H9 (cell line): ENCODE results near the gene ONECUT3. TPM values are rescaled to one million over a fixed set of nuclear protein-coding genes. Genes with fewer than 3 reads are reported as not detected.

Experiments
- DNase-seq: peaks from one replicate; pipeline ENCODE4 v3.0.0-alpha.2; 2017
- H2AFZ ChIP-seq: one replicate; pipeline ENCODE4 v1.6.1; 2013; ENCODE audit warnings: mild to moderate bottlenecking, low read length, control low read depth, moderate library complexity
- H2AK5ac ChIP-seq: 2 replicates; pipeline ENCODE4 v1.6.1; 2013; ENCODE audit warnings: low read length, control low read depth, mixed read lengths; ENCODE audit not compliant: insufficient read length
- H2BK120ac ChIP-seq: one replicate; pipeline ENCODE4 v1.6.1; 2013; ENCODE audit warnings: low read depth, mild to moderate bottlenecking, low read length, control low read depth, inconsistent platforms; ENCODE audit not compliant: poor library complexity, severe bottlenecking
- H2BK12ac ChIP-seq: 2 replicates; pipeline ENCODE4 v1.6.1; 2013; ENCODE audit warnings: low read length, control low read depth, mixed read lengths, low read depth; ENCODE audit not compliant: insufficient read length
- H2BK15ac ChIP-seq: 2 replicates; pipeline ENCODE4 v1.6.1; 2013; ENCODE audit warnings: low read depth, low read length, control low read depth
- H2BK20ac ChIP-seq: one replicate; pipeline ENCODE4 v1.6.1; 2013; ENCODE audit warnings: low read depth, mild to moderate bottlenecking, low read length, control low read depth, inconsistent platforms; ENCODE audit not compliant: poor library complexity, severe bottlenecking
- H2BK5ac ChIP-seq: 2 replicates; pipeline ENCODE4 v1.6.1; 2013; ENCODE audit warnings: low read length, control low read depth, mixed read lengths; ENCODE audit not compliant: insufficient read length
- H3K14ac ChIP-seq: 2 replicates; pipeline ENCODE4 v1.6.1; 2013; ENCODE audit warnings: low read length, control low read depth; ENCODE audit not compliant: insufficient read depth
- H3K18ac ChIP-seq: 2 replicates; pipeline ENCODE4 v1.6.1; 2013; ENCODE audit warnings: low read depth, mild to moderate bottlenecking, mixed read lengths, low read length, control low read depth; ENCODE audit not compliant: insufficient read length
- H3K23ac ChIP-seq: 2 replicates; pipeline ENCODE4 v1.6.1; 2013; ENCODE audit warnings: low read length, control low read depth, mixed read lengths, low read depth; ENCODE audit not compliant: insufficient read length
- H3K23me2 ChIP-seq: 2 replicates; pipeline ENCODE4 v1.6.1; 2013; ENCODE audit warnings: low read depth, mild to moderate bottlenecking, mixed read lengths, low read length, control low read depth; ENCODE audit not compliant: insufficient read length, poor library complexity, severe bottlenecking
- H3K27ac ChIP-seq: 2 replicates; pipeline ENCODE4 v1.5.1; 2013; ENCODE audit warnings: low read length, control low read depth, mixed read lengths, low read depth; ENCODE audit not compliant: insufficient read length
- H3K27me3 ChIP-seq: 2 replicates; pipeline ENCODE4 v1.6.1; 2013; ENCODE audit warnings: low read length, control low read depth, inconsistent platforms; ENCODE audit not compliant: insufficient read depth
- H3K4ac ChIP-seq: 2 replicates; pipeline ENCODE4 v1.6.1; 2013; ENCODE audit warnings: low read depth, mild to moderate bottlenecking, control low read depth, inconsistent platforms, low read length, moderate library complexity
- H3K4me1 ChIP-seq: 2 replicates; pipeline ENCODE4 v1.6.1; 2013; ENCODE audit warnings: low read length, control low read depth, inconsistent platforms; ENCODE audit not compliant: insufficient read depth
- H3K4me2 ChIP-seq: 2 replicates; pipeline ENCODE4 v1.6.1; 2013; ENCODE audit warnings: low read length, control low read depth, mixed read lengths; ENCODE audit not compliant: insufficient read length, insufficient read depth
- H3K56ac ChIP-seq: 2 replicates; pipeline ENCODE4 v1.6.1; 2013; ENCODE audit warnings: low read depth, mild to moderate bottlenecking, mixed read lengths, low read length, control low read depth; ENCODE audit not compliant: insufficient read length
- H3K79me1 ChIP-seq: 2 replicates; pipeline ENCODE4 v1.6.1; 2013; ENCODE audit warnings: low read depth, mild to moderate bottlenecking, moderate library complexity, low read length, control low read depth, inconsistent platforms; ENCODE audit not compliant: insufficient read depth, poor library complexity, severe bottlenecking
- H3K79me2 ChIP-seq: 2 replicates; pipeline ENCODE4 v1.6.1; 2013; ENCODE audit warnings: low read length, control low read depth, inconsistent platforms; ENCODE audit not compliant: insufficient read depth
- H3K9ac ChIP-seq: 2 replicates; pipeline ENCODE4 v1.6.1; 2013; ENCODE audit warnings: low read length, control low read depth, mixed read lengths; ENCODE audit not compliant: insufficient read length; ENCODE audit errors: extremely low read depth
- H3K9me3 ChIP-seq: one replicate; pipeline ENCODE4 v1.6.1; 2013; ENCODE audit warnings: low read depth, low read length, inconsistent platforms; ENCODE audit not compliant: control insufficient read depth
- H3T11ph ChIP-seq: one replicate; pipeline ENCODE4 v1.6.1; 2013; ENCODE audit warnings: mild to moderate bottlenecking, low read length, control low read depth, inconsistent platforms
- H4K20me1 ChIP-seq: one replicate; pipeline ENCODE4 v1.6.1; 2013; ENCODE audit not compliant: control insufficient read depth, insufficient read length, insufficient read depth
- H4K5ac ChIP-seq: 2 replicates; pipeline ENCODE4 v1.6.1; 2013; ENCODE audit warnings: low read depth, mild to moderate bottlenecking, mixed read lengths, low read length, control low read depth; ENCODE audit not compliant: insufficient read length
- H4K8ac ChIP-seq: replicated peaks from 2 replicates; pipeline ENCODE4 v1.6.1; 2013; ENCODE audit warnings: low read length, control low read depth, mixed read lengths, low read depth; ENCODE audit not compliant: insufficient read length
- H4K91ac ChIP-seq: 2 replicates; pipeline ENCODE4 v1.6.1; 2013; ENCODE audit warnings: low read depth, mild to moderate bottlenecking, moderate library complexity, mixed read lengths, low read length, control low read depth; ENCODE audit not compliant: insufficient read length
- H3K27ac Mint-ChIP-seq, 3 experiments: 2 replicates in 2 of 3; 3 replicates in 1 of 3; pipeline ENCODE4 v1.8.0; 2020 to 2021; ENCODE audit warnings: mixed read lengths in 3 of 3, mild to moderate bottlenecking in 1 of 3, moderate library complexity in 1 of 3
- H3K27me3 Mint-ChIP-seq: 2 replicates; pipeline ENCODE4 v1.8.0; 2021; ENCODE audit warnings: low read depth, mild to moderate bottlenecking, moderate library complexity, mixed read lengths
- H3K36me3 Mint-ChIP-seq, 3 experiments: 2 replicates in 2 of 3; 3 replicates in 1 of 3; pipeline ENCODE4 v1.8.0; 2020 to 2021; ENCODE audit warnings: low read depth in 3 of 3, mixed read lengths in 3 of 3; ENCODE audit not compliant: insufficient read depth in 1 of 3
- H3K4me1 Mint-ChIP-seq, 2 experiments: 2 replicates each; pipeline ENCODE4 v1.8.0; 2020; ENCODE audit warnings: mixed read lengths in 2 of 2
- H3K4me3 Mint-ChIP-seq, 2 experiments: 2 replicates in 1 of 2; 3 replicates in 1 of 2; pipeline ENCODE4 v1.8.0; 2020 to 2021; ENCODE audit warnings: mild to moderate bottlenecking in 2 of 2, mixed read lengths in 2 of 2, moderate library complexity in 1 of 2
- H3K9me3 Mint-ChIP-seq, 2 experiments: 2 replicates in 1 of 2; 3 replicates in 1 of 2; pipeline ENCODE4 v1.8.0; 2020; ENCODE audit warnings: mild to moderate bottlenecking in 2 of 2, mixed read lengths in 2 of 2, moderate library complexity in 1 of 2
- WGBS: extraction: QIAGEN DNeasy Blood & Tissue Kit; methylation state at CpG from one replicate; pipeline ENCODE4 v1.1.7; 2013; ENCODE audit warnings: missing lambda C conversion rate, low lambda C conversion rate, mixed read lengths; ENCODE audit not compliant: insufficient read length; ENCODE audit errors: extremely low coverage; 5-methylcytosine and 5-hydroxymethylcytosine counted together
- total RNA-seq: library from RNA; stranded (reverse); gene quantifications from 2 replicates; pipeline ENCODE4 v1.2.1, GENCODE V29; 2021
- TF ChIP-seq, protein P1 (sequence below): fragments of 200-600 bp; sonication (generic); conservative IDR thresholded peaks from 3 replicates; pipeline ENCODE4 v1.8.0; 2021; ENCODE audit warnings: antibody characterized with exemption, mild to moderate bottlenecking

Gene ONECUT3
- total RNA-seq, 1 experiment from 2014 or later = 0.04 TPM

DNA sequence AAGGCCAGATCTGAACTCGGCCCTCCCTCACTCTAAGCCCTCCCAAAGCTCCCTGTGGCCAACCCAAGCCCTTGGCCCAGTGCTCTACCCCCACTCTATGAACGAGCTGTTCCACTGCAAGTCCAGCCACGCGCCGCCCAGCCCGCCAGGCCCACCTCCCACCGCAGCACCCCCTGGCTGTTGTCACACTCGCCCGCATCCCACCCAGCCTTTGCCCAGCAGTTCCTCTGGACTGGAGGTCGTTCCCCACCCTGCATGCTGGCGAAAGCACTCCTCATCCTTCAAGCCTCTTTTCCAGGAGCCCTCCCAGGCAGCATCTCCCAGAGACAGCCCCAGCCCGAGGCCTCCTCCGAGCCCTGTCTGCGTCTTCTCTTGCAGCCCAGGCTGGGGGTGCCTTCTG is 33.1 kb upstream of the ONECUT3 start:
- Histone ChIP-seq H3K9me3 (no peaks in the 10 kb centered on the region), H3K14ac (no peak overlapping the region), H4K91ac (no peak overlapping the region), H2BK120ac (no peak overlapping the region), H2BK15ac (no peak overlapping the region), H3K79me1 (no peaks in the 10 kb centered on the region), H3K23me2 (peaks cover 1% of the 10 kb centered on the region), H2AFZ (no peak overlapping the region), H3K27me3 (no peaks in the 10 kb centered on the region; the same call in 1 of the 2 replicates), H2AK5ac (no peak overlapping the region), H2BK20ac (no peak overlapping the region), H3K4me2 (no peak overlapping the region), H3K56ac (no peak overlapping the region), H3K4ac (no peak overlapping the region), H4K5ac (no peak overlapping the region), H2BK5ac (no peak overlapping the region), H3T11ph (no peak overlapping the region), H3K18ac (no peak overlapping the region), H4K8ac (no peak overlapping the region), H3K79me2 (no peaks in the 10 kb centered on the region), H3K27ac (no peak overlapping the region), H4K20me1 (no peaks in the 10 kb centered on the region), H3K23ac (no peak overlapping the region), H3K4me1 (no peaks in the 10 kb centered on the region), H2BK12ac (no peak overlapping the region), H3K9ac (no peak overlapping the region)
- peaks cover 83% of the 10 kb centered on the region for H3K27me3 Mint-ChIP-seq
- DNase-seq = no peak
- no peaks in the 10 kb centered on the region for H3K36me3 Mint-ChIP-seq
- H3K9me3 Mint-ChIP-seq = peaks cover 2 to 9% of the 10 kb centered on the region in 2 experiments; a peak in 4 of 5 replicates
- H3K4me1 Mint-ChIP-seq = peaks cover 2 to 20% of the 10 kb centered on the region in 2 experiments; a peak in 3 of 4 replicates
- TF ChIP-seq, protein P1, sequence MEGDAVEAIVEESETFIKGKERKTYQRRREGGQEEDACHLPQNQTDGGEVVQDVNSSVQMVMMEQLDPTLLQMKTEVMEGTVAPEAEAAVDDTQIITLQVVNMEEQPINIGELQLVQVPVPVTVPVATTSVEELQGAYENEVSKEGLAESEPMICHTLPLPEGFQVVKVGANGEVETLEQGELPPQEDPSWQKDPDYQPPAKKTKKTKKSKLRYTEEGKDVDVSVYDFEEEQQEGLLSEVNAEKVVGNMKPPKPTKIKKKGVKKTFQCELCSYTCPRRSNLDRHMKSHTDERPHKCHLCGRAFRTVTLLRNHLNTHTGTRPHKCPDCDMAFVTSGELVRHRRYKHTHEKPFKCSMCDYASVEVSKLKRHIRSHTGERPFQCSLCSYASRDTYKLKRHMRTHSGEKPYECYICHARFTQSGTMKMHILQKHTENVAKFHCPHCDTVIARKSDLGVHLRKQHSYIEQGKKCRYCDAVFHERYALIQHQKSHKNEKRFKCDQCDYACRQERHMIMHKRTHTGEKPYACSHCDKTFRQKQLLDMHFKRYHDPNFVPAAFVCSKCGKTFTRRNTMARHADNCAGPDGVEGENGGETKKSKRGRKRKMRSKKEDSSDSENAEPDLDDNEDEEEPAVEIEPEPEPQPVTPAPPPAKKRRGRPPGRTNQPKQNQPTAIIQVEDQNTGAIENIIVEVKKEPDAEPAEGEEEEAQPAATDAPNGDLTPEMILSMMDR = no peak
- H3K4me3 Mint-ChIP-seq = no peak overlapping the region; a peak in 1 of 5 replicates
- WGBS = no CpG with 5 or more reads among the region's 14 CpGs
- no peak overlapping the region for H3K27ac Mint-ChIP-seq
